HCT116 (cell line): ENCODE measurements around the gene TMEM52.

Source experiments
- ATF3 ChIP-seq: IDR thresholded peaks from 2 replicates; pipeline ENCODE4 v1.6.1; 2012
- CEBPB ChIP-seq: IDR thresholded peaks from 2 replicates; pipeline ENCODE4 v1.6.1; 2012; ENCODE audit warnings: low read depth
- CTCF ChIP-seq, 3 experiments: fragments of 200-600 bp in 1 of 3; sonication (generic) in 1 of 3; IDR thresholded peaks in 2 of 3; conservative IDR thresholded peaks in 1 of 3; 2 replicates each; pipeline ENCODE4 v1.5.1; 2012 to 2017; ENCODE audit warnings: low read depth in 2 of 3, low read length in 2 of 3, antibody characterized with exemption in 1 of 3, borderline replicate concordance in 1 of 3, control low read depth in 1 of 3, mild to moderate bottlenecking in 1 of 3, mixed read lengths in 1 of 3, mixed run types in 1 of 3, moderate library complexity in 1 of 3; ENCODE audit not compliant: insufficient read depth in 1 of 3
- EZH2 ChIP-seq: fragments of 200-600 bp; sonication (generic); IDR thresholded peaks from 2 replicates; pipeline ENCODE4 v1.6.1; 2017; ENCODE audit warnings: antibody characterized with exemption, mixed run types
- EZH2phosphoT487 ChIP-seq: fragments of 200-600 bp; IDR thresholded peaks from 2 replicates; pipeline ENCODE4 v1.6.1; 2018; ENCODE audit warnings: antibody characterized with exemption, borderline replicate concordance
- JUND ChIP-seq: IDR thresholded peaks from 2 replicates; pipeline ENCODE4 v1.6.1; 2012
- POLR2A ChIP-seq: IDR thresholded peaks from 2 replicates; pipeline ENCODE4 v1.7.0; 2011; ENCODE audit warnings: borderline replicate concordance; ENCODE audit not compliant: insufficient read depth, insufficient read length; ENCODE audit errors: extremely low read depth
- POLR2AphosphoS5 ChIP-seq: IDR thresholded peaks from 2 replicates; pipeline ENCODE4 v1.6.1; 2011; ENCODE audit warnings: mild to moderate bottlenecking, low read depth, low read length, moderate library complexity
- RAD21 ChIP-seq: IDR thresholded peaks from 2 replicates; pipeline ENCODE4 v1.6.1; 2012; ENCODE audit warnings: low read depth, mild to moderate bottlenecking
- TCF7L2 ChIP-seq: IDR thresholded peaks from 2 replicates; pipeline ENCODE4 v1.7.0; 2011; ENCODE audit warnings: borderline replicate concordance, inconsistent platforms; ENCODE audit not compliant: insufficient read depth, insufficient read length; ENCODE audit errors: extremely low read depth
- YY1 ChIP-seq: IDR thresholded peaks from 2 replicates; pipeline ENCODE4 v1.6.1; 2011; ENCODE audit warnings: low read length, low read depth, moderate library complexity, mild to moderate bottlenecking; ENCODE audit not compliant: insufficient replicate concordance; ENCODE audit errors: extremely low read depth
- ZFX ChIP-seq: fragments of 450-650 bp; IDR thresholded peaks from 2 replicates; pipeline ENCODE4 v1.6.1; 2017
- ZNF274 ChIP-seq: fragments of 200-500 bp; sonication (Bioruptor generic); IDR thresholded peaks from 2 replicates; pipeline ENCODE4 v1.6.1; 2014; ENCODE audit warnings: mild to moderate bottlenecking, low read depth, low read length, inconsistent platforms
- TF ChIP-seq, protein P1 (sequence below): IDR thresholded peaks from 2 replicates; pipeline ENCODE4 v1.6.1; 2012; ENCODE audit warnings: low read depth

GRCh38 chr1:1941211-1941841 lies 22.2 kb upstream of the TMEM52 start:
- TF ChIP-seq CTCF (IDR thresholded peaks at IDR 0.05 in 2 of 3, conservative IDR thresholded peaks at IDR 0.05 in 1 of 3; ENCODE audit: borderline replicate concordance in 1 of 3, insufficient read depth in 1 of 3, low read depth in 2 of 3, low read length in 2 of 3) (no peak), CEBPB (no peak), YY1 (no peak), POLR2A (no peak), ZNF274 (no peak), ATF3 (no peak), ZFX (no peak), EZH2 (no peak), TCF7L2 (no peak), RAD21 (no peak), EZH2phosphoT487 (no peak), JUND (no peak), POLR2AphosphoS5 (no peak)
- TF ChIP-seq, protein P1, sequence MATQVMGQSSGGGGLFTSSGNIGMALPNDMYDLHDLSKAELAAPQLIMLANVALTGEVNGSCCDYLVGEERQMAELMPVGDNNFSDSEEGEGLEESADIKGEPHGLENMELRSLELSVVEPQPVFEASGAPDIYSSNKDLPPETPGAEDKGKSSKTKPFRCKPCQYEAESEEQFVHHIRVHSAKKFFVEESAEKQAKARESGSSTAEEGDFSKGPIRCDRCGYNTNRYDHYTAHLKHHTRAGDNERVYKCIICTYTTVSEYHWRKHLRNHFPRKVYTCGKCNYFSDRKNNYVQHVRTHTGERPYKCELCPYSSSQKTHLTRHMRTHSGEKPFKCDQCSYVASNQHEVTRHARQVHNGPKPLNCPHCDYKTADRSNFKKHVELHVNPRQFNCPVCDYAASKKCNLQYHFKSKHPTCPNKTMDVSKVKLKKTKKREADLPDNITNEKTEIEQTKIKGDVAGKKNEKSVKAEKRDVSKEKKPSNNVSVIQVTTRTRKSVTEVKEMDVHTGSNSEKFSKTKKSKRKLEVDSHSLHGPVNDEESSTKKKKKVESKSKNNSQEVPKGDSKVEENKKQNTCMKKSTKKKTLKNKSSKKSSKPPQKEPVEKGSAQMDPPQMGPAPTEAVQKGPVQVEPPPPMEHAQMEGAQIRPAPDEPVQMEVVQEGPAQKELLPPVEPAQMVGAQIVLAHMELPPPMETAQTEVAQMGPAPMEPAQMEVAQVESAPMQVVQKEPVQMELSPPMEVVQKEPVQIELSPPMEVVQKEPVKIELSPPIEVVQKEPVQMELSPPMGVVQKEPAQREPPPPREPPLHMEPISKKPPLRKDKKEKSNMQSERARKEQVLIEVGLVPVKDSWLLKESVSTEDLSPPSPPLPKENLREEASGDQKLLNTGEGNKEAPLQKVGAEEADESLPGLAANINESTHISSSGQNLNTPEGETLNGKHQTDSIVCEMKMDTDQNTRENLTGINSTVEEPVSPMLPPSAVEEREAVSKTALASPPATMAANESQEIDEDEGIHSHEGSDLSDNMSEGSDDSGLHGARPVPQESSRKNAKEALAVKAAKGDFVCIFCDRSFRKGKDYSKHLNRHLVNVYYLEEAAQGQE = no peak
